GM12864 (cell line): ENCODE measurements around the gene STIM2.

Experiments
- DNase-seq: peaks from one replicate; pipeline ENCODE4 v3.0.0-alpha.2; 2011; ENCODE audit warnings: low read depth
- H3K4me3 ChIP-seq: 2 replicates; pipeline ENCODE4 v1.5.1; 2011; ENCODE audit warnings: mild to moderate bottlenecking, low read depth, low read length, control low read depth
- TF ChIP-seq, protein P1 (sequence below): IDR thresholded peaks from 2 replicates; pipeline ENCODE4 v1.5.1; 2011; ENCODE audit warnings: low read depth, mild to moderate bottlenecking, moderate library complexity, low read length, control low read depth, inconsistent platforms; ENCODE audit errors: missing control alignments

STIM2 gene

DNA sequence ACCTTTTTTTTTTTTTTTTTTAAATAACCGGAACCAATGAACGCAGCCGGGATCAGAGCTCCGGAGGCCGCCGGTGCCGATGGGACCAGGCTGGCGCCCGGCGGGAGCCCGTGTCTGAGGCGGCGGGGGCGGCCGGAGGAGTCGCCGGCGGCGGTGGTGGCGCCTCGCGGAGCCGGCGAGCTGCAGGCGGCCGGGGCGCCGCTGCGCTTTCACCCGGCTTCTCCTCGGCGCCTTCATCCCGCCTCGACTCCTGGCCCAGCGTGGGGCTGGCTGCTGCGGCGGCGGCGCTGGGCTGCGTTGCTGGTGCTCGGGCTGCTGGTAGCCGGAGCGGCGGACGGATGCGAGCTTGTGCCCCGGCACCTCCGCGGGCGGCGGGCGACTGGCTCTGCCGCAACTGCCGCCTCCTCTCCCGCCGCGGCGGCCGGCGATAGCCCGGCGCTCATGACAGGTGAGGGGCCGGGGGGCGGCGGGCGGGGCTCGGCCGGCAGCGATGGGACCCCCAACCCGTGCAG, 337 bp downstream of the STIM2 start:
- DNase-seq, result no peak
- H3K4me3 ChIP-seq, result peak overlapping the region; percentile 74
- TF ChIP-seq, protein P1, sequence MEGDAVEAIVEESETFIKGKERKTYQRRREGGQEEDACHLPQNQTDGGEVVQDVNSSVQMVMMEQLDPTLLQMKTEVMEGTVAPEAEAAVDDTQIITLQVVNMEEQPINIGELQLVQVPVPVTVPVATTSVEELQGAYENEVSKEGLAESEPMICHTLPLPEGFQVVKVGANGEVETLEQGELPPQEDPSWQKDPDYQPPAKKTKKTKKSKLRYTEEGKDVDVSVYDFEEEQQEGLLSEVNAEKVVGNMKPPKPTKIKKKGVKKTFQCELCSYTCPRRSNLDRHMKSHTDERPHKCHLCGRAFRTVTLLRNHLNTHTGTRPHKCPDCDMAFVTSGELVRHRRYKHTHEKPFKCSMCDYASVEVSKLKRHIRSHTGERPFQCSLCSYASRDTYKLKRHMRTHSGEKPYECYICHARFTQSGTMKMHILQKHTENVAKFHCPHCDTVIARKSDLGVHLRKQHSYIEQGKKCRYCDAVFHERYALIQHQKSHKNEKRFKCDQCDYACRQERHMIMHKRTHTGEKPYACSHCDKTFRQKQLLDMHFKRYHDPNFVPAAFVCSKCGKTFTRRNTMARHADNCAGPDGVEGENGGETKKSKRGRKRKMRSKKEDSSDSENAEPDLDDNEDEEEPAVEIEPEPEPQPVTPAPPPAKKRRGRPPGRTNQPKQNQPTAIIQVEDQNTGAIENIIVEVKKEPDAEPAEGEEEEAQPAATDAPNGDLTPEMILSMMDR, result no peak

DNA sequence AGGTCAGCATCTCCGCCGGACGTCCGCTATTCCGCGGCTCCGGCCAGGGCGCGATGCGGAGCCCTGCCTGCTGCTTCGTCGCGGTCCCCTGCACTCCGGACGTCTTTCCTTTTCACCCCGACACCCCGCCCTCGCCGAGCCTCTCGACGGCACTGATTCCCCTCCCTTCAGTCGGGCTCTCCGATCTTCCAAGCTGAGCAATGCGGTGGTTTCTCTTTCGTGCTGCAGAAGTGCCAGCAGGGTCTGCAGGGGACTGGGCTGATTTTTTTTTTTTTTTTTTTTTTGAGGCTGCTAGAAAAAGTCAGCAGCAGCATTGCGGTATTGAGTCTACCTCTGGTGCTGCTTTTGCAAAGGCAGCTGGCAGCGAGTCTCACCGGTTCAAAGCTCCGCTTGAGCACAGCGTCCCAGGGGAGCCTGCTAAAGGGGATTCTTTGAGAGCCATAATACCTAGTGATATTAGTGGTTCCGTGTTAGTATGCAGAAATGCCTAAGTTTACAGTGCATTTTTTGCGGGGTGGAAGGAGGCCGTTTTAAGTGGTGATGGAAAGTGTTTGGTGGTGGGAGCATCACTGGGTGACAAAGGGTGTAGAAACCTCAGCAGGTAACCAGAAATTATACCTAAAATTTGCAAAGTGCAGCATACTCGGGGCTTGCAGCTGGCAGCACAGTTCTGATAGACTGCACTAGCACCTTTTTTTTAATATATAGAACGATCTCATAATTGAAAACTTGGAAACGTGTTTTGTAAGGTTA, 969 bp downstream of the STIM2 start:
- peak; percentile 52 for DNase-seq
- H3K4me3 ChIP-seq, result peak overlapping the region; percentile 74
- TF ChIP-seq, protein P1, result no peak

DNA sequence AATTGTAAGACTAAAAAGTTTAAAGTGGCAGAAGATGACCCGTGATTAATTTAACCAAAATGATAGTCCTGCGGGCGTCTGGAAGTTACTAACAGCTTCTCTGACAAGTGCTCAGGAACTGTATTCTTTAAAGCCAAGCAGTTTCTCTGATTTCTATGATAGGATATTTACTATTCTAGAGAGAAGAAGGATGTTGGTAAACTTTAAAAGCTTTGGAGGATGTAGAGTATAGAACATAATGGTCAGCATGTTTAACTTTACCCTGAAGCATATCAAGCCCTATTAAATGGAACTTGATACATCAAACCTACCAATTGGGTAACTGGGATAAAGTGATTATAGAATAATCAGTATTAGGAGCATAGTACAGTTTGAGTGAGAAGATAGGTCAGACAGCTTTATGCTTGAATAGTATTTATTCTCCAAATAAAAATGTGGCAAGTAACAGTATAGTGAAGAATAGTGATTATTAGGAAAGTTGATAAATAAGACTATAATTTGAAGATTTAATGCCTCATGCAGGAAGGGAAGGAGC, 1.8 kb downstream of the STIM2 start:
- DNase-seq, result no peak
- H3K4me3 ChIP-seq, result peak overlapping the region; percentile 74; the same call in 1 of the 2 replicates
- TF ChIP-seq, protein P1, result no peak

DNA sequence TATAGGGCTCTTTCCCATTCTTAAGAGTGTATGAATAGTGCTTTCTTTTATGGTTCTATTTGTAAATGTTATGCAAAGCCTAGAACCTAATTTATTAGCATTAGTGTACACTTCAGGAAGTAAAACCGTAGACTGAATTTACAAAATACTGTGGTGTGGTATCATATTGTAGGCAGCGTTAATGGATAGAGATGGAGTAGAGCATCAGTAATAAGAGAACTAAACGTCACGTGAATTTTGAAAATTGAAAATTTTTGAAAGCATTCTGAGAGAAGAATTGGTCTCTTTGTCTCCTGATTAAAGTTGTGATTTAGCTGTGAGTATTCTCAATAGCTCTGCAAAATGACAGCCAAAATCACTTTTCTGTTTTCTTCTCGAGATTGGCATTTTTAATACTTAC, 2.9 kb downstream of the STIM2 start:
- no peak overlapping the region for H3K4me3 ChIP-seq
- TF ChIP-seq, protein P1, result no peak
- no peak for DNase-seq

DNA sequence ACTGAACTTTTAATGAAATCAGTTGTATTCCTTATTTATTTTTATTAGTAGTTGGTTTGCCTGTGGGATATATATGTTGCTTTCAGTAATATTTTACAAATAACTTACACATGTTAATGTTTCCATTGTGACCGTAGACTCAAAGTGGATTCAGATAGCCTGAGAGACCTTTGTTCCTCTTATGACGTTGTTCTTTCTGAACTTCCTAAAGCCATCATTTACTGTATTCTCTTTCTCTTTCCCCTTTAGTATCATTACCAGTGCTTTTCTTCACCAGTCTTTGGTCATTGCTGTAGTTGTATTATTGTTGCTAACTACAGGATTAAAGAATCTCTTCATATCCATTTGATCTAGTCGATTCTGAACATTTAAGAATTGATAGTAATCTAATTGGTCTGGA, 4.3 kb downstream of the STIM2 start:
- no peak overlapping the region for H3K4me3 ChIP-seq
- TF ChIP-seq, protein P1, result no peak
- DNase-seq, result no peak

DNA sequence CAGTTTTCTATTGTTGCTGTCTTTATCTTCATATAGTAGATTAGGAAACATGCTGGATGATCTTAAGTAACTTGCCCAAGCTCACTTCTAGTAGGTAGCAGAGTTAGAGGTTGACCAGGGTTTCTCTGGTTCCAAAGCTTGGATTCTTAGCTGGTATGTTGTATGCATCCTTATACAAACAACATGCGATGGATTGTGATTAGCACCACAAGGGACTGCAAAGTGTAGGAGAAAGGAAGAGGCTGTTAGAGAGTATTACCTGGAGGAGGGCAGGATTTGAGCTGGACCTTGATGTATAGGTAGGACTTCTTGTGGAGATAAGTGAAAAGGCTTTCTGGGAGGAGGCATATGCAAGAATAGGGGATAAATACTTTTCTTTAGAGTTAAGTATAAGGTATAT, 5.6 kb downstream of the STIM2 start:
- TF ChIP-seq, protein P1, result no peak
- H3K4me3 ChIP-seq, result no peak overlapping the region
- DNase-seq, result no peak
